NOMO-1 treated with dmso at 0.1 percent for 144 hours (cell line): ENCODE results near the gene PLXND1.
A peak's percentile ranks its signal among the peaks of the same experiment; 100 is the strongest.

ENCODE experiments used
- DNase-seq: peaks from one replicate; lab custom pipeline; 2025; ENCODE audit not compliant: unreplicated experiment; lab: John Stamatoyannopoulos, UW

The PLXND1 gene

DNA sequence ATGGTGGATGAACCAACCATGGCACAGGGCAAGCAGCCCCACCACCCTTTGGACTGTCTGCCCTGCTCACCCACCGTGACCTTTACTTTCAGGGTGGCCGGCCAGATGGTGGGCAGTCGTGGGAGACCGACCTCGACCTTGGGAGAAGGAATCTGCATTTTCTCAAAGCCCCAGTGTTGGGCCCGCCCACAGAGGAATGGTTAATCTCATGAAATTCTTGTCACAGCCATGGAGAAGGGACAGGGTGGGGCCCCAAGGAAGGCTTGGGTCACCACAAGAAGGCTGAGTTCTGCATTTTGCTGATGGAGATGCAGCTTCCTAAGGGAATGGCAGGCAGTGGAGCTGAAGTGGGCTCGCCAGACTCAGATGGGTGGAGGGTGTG is 2.9 kb downstream of the PLXND1 start:
- DNase-seq = no peak

DNA sequence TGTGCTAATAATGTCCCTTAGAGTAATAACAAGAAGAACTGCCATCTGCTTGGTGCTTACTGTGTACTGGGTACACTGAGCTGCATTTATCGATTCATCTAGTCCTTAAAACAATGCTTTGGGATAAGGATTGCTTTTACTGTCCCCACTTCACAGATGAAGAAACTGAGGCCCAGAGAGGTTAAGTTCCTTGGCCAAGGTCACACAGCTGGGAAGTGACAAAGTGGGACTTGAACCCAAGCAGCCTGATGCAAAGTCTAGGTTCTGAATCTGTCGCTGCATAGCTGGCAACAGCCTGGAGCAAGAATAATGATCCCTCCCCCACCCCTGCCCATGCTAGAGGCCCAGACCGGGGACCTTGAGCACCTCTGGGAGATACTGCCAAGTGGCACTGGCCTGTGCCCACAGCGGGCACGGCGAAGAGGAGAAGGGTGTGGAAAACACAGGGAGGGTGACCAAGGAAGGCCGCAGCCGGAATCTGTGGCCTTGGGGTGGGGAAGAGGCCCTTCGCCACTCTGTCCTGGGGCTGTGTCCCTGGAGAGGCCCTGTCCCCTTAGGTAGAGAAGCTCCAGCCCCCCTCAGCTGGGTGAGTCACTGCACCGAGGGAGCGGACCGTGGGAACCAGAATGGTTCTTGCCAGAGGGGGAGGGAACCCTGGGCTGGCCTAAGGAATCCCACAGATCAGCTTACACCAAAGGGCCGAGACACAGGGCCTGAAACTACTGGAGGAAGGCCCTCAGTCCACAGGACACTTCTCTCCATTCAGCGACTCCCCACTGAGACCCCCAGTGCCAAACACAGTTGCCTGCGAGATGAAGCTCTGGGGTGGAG is 3.5 kb downstream of the PLXND1 start:
- no peak for DNase-seq

- no peak for DNase-seq
Observed at GRCh38 chr3:129602309-129602708, 4.2 kb downstream of the PLXND1 start.

DNA sequence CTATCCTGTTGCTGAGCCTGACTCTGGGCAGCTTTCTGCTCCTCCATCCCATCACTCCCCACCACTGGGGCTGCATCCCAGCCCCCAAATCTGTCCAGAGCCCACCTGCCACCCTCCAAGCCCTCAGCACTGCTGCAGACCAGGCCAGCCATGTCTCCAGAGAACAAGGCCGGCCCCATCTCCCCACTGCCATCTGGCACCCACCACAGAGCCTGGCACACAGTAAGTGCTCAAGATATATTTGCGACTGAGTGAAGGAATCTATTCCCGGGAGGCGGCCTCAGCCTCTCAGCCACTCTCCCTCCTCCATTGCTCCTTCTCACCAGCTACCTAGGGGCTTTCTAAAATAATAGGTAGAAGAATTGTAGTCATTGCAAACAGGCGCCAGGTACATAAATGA is 4.8 kb downstream of the PLXND1 start:
- no peak for DNase-seq

DNA sequence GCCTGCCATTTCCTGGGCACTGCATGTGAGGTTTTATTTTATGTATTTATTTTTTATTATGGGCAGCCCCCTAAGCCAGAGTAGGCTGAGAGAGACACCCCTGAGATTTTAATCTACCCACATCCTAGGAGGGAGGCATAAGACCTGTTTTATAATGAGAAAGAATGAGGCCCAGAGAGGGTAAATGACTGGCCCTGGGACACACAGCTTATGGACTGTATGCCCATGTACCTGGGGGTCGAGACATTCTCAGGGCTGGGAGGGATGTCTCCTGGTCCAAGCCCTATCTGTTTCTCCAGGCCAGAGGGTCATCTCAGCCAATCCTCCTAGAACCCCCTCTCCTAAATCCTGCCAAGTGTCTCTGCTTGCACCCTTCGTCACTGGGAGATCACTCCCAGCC is 6.1 kb downstream of the PLXND1 start:
- DNase-seq = no peak

- DNase-seq = peak; percentile 77
Observed at GRCh38 chr3:129599607-129600006, 6.9 kb downstream of the PLXND1 start.

DNA sequence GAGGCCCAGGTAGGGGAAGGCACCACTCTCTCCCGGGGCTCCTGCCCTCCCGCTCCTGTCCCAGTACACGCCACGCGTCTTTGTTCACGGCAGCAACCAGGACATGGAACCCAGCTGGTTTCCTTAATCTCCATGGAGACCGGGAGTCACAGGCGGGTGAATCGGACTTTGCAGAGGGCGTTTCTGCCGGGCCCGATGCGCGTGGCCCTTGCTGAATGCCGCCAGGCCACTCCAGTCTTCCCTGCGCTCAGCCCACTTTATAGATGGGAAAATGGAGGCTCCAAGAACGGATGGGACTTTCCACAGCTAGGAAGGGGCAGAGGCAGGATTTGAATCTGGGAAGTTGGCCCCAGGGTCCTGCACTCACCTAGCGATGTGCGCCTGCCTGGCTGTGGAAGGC is 7.4 kb downstream of the PLXND1 start:
- DNase-seq = no peak

DNA sequence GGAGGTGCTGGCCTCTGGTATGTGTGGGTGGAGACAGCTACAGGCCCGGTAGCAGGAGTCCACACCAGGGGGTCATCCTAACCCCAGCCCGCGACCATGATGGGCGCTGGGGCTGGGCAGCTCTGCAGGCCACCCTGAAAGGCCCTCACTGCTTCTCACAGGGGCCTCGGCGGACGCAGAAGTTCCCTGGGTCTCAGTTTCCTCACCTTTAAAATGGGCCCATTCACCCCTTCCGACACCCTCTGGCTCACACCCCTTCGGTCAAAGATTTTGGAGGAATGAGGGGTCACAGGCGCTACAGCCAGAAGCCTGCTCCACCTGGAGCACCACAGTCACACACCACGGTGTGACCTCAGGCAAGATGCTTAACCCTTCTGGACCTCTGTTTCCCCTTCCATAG is 8.0 kb downstream of the PLXND1 start:
- no peak for DNase-seq

DNA sequence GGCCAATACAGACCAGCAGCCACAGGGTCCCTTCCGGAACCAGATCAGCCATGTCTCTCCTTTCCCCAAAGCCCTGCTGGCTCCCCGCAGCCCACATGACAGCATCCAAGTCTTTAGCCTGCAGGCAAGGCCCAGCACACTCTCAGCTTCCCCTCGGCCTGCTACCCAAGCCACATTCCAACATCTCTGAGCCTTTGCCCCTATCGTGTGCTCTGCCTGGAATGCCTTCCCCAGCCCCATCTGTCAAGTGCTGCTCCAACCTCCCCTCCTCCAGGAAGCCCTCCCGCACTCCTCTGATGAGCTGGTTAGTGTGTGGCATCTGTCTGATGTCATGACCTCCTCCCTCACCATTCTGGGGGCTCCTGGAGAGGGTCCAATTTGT is 8.5 kb downstream of the PLXND1 start:
- DNase-seq = no peak

DNA sequence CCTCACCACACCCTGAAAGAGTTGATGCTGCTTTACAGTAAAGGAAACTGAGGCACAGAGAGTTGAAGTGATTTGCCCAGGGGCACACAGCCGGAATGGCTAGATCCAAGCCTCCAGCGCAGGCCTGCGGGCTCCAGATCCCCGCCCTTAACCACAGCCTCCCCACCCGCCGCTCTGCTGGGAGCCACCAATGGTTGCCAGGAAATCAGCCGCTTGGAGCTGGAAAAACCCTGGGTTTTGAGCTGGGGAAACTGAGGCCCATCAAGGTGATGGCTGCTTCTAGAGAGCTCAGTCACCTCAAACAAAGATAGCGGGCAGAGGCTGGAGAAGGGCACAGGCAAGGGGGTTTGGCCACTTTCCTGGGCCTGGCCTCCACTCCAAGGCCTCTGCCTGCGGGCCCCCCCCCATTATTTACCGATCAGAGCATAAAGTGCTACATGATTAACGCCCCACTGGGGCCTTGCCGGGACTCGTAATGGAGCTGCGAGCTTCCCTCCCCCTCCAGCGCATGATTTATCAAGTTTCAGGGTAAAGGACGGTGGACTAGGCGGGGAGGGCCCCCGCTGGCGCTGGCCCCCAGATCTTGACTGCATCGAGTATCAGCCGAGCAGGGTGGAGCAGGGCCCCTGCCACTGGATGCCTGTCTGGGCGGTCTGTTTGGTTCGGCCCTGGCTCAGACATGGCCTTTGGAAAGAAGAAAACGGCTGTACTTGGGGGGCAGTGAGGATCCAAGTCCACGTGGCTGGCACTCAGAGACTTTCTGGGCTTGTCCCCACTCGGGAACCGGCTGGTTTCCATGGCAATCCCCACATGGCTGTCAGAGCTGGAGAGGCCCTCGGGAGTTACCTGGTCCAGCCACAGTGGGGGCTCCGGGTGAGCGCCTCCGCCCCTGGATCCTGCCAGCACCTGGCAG is 9.1 kb downstream of the PLXND1 start:
- no peak for DNase-seq

- no peak for DNase-seq
Observed at GRCh38 chr3:129596194-129597086, 10.0 kb downstream of the PLXND1 start.

- no peak for DNase-seq
Observed at GRCh38 chr3:129595544-129596193, 10.8 kb downstream of the PLXND1 start.

DNA sequence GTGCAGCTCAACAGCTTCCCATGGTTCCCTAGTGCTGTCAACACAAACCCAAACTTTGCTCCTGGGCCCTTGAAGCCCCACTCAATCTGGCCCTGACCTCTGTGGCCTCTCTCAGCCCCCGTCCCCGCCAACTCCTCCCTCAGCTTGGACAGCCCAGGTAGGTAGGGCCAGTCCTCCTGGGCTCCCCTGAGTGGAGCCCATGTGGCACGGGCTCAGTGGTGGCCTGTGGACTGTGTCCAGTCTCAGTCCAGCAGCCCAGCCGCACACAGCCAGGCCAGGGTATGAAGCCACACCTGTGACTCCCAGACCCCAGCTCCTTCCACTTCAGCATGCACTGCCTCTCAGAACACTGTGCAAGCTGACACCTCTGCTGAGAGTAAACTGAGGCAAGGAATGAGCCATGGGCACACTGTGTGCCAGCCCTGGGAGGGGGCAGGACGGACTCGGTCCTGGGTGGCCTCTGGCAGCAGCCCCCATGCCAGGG is 11.5 kb downstream of the PLXND1 start:
- DNase-seq = no peak

DNA sequence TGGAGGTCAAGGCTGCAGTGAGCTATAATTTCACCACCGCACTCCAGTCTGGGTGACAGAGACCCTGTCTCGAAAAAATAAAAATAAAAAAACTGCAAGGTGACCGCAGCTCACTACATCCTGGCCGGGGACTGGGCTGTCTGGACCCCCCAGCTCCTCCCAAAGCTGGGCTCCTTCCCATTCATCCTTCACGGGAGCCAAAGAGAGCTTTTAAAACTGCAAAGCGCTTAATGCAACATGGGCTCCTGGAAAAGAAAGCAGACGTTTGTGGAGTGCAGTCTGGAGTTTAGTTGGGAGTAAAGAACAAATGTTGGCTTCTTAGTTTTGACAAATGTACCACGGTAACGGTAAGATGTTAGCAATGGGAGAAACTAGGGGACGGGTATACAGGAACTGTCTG is 12.1 kb downstream of the PLXND1 start:
- DNase-seq = no peak

GRCh38 chr3:129593595-129594339 is 12.7 kb downstream of the PLXND1 start:
- peak; percentile 39 for DNase-seq

DNA sequence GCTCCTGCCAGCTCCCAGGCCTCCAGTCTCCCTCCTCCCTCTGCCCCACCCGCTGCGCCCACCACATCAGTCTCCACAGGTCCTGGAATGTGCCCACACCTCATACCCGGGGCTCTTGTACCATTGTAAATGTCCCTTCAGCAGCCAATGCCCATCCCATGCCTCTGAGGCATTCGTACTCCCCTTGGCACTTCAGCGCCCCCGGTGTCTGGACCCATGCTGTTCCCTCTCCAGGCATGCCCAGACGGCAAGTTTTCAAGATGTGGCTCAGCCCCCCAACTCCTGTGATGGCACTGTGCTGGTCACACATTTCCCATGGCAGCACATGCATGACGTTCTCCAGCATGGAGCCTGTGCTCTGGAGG is 13.3 kb downstream of the PLXND1 start:
- no peak for DNase-seq

- DNase-seq = peak; percentile 43
Observed at GRCh38 chr3:129592381-129593131, 13.9 kb downstream of the PLXND1 start.

DNA sequence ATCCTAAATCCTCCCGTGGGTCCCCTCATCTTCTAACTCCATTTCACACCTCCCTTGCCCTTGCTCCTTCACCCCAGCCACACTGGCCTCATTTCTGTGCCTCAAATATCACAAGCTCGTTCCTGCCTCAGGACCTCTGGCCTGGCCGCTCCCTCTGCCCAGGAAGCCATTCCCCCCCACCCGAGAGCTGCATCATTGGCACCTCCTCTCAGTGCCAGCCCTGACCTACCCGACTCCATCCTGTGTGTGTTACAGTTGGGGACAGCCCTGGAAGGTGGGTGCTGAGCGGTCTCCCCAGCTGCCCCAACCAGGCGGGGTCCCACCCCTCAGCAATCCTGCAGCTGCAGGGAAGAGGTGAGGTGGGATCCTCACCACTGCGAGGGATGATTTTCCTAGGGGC is 14.5 kb downstream of the PLXND1 start:
- no peak for DNase-seq

DNA sequence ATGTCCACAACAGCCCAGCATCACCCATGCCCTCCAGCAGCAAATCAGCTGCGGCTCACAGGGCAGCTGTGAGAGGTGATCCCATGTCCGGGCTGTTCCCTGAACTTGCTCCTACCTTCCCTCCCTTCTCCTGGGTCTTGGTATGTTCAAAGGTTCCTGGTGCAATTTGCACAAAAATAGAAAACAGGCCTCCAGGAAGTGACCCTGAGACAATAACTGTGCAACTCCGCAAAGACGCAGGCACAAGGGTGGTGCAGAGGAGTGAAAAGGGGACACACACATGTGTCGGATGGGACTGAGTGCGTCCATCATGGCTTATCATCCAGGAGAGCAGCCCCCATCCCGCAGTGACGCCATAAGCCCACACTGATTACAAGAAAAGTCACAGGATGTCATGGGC is 16.3 kb downstream of the PLXND1 start:
- DNase-seq = no peak
